Glomerular visceral epithelial cell (primary cell): Measurements from ENCODE around the gene OTUD7B.
"Not testable (repeated sequence)": the region's sequence is repeated elsewhere in the genome, so short reads cannot be mapped to it uniquely, and the experiment has no call there.

ENCODE experiments used
- DNase-seq: peaks from one replicate; pipeline ENCODE4 v3.0.0-alpha.2; 2016; ENCODE audit errors: extremely low spot score

The OTUD7B gene

DNA sequence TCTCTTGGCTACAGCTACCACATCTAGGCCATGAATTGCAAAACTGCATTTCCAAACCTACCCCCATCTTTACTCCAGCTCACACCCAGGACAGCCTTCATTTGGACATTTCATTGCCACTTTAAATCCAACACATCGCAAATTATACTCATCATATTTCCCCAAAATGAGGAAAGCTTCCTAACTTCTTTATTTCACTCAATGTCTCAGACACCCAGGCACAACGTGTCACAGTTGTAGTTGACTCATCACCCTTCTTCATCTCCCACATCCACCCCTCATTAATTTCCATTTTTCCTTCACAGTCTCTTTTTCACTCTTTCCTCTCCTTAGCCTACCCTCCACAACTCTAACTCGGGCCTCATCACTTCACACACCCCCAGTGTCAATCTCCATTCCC, 6.7 kb downstream of the OTUD7B start:
- no peak for DNase-seq

DNA sequence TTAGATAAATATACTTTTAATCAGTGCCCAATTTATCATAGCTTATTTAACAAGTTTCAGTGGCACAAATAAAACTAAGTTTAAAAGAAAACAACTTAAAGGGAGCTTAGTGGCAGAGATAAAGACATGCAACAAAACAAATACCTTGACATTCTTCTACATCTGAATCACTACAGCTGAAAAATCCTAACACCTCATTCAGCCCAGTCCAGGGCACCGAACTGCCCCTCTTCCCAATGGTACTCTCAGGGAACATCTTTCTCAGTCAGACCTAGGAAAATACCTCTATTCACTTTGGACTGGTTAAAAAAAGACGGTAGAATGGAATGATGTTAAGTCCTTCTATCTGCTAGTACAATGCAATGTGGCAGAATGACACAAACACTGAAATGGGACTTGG, 8.3 kb downstream of the OTUD7B start:
- no peak for DNase-seq

DNA sequence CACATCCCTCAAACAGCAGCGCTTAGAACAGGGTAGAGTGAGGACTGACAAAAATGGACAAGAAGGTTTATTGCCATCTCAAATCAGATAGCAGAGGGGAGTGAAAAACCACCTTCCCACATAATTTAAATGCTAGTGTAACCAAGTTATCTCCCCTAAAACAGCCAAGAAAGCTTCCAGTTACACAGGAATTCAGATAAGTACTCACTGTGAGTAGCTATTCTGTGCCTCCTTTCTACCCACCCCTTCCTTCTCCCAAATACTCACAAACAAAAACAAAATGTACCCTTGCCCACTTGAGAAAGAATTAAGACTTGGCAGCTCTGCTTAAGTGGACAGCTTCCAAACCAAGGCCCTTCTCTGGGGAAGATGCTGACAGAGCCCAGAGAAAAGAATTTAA, 9.1 kb downstream of the OTUD7B start:
- DNase-seq: no peak

DNA sequence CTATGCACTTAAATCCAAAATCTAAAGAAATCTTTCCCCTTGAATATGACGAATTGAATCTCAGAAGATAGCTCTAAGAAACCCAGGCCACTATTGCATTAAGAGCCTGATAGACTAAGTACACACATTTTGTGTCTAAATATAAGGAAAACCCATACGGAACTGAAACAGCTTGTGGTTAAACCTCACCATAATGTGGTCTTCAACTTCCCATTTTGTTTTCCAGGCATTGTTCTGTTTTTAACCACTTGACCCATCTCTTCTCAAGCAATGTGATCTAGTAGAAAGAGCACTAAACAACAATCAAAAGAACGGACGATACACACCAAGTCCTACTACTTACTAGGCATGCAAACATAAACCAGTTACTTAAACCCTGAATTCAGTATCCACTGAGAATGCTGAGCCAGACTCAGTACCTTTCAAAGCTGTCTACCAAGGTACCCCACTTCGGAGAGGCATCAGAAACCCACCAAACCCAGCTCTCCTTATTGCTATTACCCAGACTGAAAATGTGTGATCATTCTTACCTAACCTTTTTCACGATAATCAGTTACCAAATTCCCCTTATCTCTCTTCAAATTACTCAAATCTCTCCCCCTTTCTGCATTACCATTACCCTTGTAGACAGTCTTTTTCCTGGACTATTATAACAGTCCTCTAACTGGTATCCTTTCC, 12.8 kb downstream of the OTUD7B start:
- DNase-seq: no peak

DNA sequence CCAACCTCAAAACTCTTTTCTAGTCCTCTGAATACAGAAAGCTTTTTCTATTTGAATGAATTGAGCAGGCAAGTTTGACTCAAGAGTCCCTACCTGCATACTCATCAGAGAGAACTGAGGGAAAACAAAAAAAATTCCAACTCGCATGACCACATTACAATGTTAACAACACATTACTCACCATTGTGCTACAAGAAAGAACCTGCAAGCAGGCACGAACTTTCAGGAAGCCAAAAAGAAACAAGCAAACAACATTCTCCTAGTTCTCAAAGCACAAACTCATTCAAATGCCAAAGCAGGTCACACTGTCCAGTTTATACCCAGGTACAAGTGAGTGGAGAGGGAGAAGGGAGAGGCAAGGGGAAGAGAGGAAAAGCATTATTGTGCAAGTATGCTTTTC, 14.6 kb downstream of the OTUD7B start:
- DNase-seq: peak; percentile 37

DNA sequence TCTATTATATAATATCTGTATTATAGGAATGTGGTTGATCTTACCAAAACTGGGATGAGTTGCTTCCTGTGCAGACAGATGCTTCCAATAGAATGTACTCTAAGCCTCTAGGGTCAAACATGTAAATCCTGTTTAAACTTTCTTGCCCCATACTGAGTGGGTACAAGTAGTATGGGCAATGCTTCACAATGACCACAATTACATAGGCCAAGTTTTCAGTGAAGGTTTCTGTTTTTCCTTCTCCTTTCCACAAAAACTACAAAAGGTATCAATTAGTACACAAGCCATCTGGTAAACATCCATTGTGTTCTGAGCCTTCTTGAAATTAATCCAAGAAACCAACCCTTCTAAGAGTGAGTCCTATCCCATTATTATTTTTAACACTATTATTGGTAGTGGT, 16.8 kb downstream of the OTUD7B start:
- DNase-seq: no peak

DNA sequence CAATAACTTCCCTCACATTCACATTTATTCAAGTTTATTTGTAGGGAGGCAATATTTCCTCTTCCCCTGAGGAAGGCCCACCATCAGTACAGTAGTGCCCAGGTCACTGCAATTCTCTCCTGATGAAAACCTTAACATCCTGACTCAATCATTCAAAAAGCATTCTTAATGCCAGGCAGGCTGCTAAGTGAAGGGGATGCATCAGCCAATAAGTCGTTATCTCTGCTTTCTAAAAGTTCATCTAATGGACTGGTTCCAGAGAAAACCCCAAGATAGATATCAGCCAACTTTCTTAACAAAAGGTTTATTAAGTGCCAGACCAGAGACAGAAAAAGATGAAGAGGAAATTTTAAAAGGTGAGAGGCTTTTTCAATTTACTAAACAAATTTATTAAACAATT, 17.3 kb downstream of the OTUD7B start:
- DNase-seq: no peak

DNA sequence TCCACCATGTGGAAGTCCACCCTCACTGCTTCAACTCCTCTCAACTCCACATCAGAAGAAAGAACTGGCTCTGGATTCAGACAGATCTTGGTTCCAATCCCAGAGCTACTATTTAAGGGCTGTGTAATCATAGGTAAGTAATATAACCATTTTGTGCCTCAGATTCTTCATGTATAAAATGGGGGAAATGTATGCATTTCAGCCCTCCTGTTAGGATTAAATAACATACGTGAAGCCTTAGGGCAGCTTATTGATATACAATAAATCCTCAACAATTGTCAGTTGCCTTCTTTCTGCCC, 23.3 kb downstream of the OTUD7B start:
- DNase-seq: no peak

DNA sequence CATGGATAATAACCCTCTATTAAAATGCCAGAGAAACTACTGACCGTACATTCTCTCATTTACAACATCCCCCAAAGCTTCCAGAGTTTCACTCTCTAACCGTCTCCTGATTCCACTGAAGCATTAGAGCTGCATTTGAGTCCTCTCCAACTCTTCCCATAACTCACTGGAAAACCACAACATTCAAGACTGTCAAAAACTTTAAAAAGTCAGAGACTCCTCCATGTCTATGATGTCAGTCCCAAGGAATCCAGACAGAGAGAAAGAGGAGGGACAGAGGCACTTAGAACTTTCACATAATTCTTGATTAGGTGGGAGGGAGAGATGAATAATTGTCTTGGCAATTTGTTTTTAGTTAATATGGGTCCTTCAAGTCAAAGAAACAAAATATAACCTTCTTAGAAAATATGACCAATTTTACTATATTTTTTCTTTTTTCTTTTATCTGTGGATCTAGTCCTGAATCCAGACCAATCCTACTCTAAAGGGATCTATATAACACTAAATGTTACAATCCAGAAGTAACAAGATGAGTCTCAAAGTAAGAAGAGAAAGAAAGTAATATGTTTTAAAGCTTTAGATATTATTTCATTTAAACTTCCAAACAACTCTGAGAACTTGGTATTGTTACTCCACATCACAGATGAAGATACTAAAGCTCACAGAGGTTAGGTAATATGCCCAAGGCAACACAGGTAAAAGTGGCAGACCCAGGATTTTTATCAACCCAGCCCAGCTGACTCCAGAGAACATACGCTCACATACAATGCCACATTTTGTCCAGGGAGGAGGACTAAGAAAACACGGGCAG, 23.8 kb downstream of the OTUD7B start:
- peak; percentile 82 for DNase-seq

DNA sequence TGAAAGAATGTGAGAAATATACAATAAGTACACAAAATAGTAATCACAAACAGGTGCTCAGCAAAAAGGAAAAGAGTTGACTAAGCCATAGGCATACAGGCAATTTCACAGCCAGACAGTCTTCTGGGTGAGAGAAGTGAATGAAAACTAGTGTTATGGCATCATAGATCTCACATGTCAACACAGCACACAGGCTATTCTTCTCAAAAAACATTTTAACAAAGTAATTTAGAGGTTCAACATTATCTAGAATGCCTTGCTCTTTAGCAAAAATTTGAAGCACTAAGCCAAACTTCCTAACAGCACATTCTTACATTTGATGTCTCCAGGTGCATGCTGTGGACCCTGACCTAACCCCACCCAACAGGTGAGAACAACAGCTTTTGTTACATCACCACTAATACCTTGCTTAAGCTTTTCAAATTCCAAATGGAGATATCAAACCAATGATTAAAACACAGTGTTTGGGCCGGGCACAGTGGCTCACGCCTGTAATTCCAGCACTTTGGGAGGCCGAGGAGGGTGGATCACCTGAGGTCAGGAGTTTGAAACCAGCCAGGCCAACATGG, 30.5 kb downstream of the OTUD7B start:
- no peak for DNase-seq

DNA sequence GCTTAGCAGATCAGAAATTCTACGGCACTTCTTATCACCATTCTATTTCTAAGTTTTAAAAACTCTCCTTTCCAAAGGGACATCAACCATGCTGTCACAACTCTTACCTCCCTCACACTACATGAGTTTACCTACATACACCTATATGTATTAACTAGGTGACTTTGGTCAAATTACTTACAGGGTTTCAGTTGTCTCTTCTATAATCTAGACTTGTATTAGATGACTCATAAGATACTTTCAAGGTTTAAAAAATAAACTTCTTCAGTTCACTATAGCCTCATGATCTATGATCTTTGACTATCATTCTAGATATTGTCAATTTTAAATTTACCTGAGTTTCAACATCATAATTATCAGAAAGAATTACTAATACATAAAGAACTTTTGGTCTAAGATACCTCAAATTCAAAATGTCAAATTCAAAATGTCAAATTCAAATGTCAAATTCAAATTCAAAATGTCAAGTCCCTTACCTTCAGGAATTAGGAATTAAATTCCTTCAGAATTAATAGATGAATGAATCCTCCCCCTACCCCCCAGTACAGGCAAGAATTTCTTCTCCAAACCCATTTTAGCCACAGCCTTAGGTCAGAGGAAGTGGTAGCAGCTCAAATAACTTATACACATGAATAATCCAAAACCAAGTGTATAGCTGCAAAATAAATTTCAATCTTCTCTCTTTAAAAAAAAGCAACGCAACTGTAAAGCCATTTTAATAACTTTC, 31.1 kb downstream of the OTUD7B start:
- DNase-seq: peak; percentile 25

DNA sequence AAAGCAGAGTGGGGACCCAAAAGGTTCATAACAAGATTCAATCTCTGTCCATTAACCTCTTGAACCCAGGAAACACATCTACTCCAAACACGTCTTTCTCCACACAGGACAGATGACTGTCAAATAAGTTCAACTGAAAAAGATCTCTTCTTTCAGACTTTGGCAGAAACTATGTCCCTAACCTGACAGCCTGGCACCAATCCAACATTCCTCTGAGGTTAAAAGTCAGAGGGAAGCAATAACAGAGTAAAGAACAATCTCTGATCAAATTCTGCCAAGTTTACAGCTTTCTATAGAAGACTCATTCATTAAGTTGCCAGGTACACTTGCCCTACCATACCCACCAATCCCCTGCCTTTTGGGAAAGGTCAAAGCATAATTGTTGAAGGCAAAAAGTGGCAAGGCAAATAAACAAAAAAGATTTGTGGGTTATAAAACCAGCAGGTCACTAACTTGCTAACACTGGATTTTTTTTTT, 31.9 kb downstream of the OTUD7B start:
- peak; percentile 65 for DNase-seq

DNA sequence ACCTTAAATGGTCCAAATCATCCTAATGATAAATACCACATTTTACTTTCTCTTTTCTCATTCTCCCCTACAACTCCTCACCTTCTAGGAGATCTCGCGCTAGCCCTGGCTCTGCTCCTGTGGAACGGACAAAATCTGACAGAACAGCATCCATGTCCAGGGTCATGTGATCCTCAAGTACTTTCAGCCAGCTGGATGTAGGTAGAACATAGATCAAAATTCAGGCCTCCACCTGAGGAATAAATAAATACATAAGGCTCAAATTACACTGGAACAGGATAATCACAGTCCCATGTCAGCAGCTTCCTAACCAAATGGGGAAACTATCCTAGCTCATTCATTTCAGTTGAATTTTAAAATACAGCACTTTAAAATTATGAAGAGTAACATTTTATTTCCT, 33.2 kb downstream of the OTUD7B start:
- DNase-seq: no peak

DNA sequence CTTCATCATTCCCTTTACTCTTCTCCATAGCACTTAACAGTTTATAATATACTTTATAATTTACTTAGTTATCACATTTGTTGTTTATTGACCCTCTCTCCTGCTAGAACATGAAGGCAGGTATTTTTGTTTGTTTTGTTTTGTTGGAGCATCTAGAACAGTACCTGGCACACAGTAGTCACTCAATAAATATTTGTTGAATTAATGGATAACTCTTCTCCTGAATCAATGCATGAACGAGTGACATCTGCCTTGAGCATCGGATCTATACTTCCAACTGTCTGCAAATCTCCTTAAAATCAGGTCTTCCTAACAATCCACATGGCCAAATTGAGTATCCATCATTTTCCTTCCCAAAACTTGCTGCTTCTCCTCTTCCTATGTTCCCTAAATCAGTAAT, 38.0 kb downstream of the OTUD7B start:
- DNase-seq: no peak

DNA sequence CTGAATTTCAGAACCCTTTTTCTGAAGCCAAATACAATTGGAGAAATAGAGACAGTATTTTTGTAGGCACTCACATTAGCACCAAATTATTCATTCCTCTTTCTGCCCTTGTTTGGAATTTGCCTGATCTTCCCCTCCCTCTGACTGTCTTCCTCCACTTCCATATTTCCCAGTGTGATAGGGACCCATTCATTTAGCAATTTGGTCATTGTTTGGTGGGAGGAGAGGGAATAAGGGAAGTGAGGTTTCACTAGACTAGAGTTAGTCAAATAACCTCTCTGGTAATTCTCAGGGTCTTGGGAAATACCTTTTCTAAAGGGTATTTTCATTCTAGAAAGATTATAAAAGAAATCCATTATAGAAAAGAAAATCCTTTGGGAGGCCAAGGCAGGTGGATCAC, 42.9 kb downstream of the OTUD7B start:
- DNase-seq: no peak

DNA sequence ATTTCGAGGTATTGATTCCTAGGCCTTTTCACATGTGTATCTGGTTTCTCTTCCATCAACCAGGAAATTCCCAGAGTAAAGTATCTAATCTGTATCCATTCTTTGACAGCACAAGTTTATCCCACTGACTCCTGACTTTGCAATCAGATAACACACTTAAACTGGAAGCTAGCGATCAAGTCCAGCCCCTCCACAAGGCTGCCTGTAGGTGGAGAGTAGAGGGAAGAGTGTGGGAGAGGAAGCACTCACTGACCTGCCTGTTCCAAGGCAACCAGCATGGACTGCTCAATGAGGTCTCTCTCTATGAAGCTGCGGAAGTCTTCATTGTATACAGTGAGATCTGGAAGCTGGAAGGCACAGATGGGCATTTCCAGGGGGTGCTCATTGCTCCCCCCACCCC, 43.5 kb downstream of the OTUD7B start:
- no peak for DNase-seq

DNA sequence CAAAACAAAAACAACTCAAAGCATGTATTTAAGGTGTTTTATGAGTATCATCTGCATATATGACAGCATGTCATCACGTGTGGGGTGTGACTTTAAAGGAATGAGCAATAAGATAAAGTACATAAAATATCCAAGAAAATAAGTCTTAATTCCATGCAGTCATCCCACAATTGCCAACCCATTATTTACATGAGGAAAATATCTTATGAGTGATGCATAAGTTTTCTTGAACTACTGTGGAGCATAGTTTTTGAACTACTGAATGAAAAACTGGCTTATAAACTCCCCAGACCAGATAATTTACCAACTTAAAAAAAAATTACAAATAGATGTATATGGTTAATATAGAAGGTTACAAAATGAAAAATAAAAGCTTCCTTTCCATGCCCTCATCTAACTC, 44.1 kb downstream of the OTUD7B start:
- DNase-seq: no peak

DNA sequence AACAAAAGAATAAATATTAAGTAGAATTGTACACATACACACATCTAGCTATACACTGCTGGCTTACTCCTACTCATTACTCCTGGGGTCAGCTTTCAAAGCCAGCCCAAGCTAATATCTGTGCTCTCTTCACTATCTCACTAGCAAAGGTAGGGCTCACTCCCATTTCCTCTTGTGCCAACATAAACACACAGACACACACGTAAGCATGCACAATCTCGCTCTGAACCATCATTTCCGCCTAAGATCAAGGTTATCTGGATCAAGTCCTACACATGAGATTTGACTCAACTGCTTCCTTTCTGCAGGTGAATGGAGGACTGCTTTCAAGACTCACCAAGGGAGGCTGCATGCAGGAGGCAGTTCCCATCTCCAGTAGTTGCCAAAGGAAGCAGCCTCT, 45.1 kb downstream of the OTUD7B start:
- no peak for DNase-seq

DNA sequence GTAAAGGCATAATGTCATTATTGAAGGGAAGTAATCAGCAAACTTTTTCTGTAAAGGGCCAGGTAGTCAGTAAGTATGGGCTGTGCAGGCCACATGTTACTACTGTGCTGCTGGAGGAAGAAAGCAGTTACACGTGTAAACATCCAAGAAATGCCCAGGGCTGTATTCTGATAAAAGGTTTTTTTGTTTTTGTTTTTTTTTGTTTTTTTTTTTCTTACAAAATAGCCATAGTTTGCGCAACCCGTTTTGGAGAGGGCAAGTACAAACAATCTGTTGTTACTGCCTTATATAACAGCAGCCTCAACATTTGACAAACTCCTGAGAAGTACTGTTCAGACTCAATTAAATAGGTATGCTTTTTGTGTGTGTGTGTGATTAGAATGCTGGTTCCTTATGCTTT, 47.2 kb downstream of the OTUD7B start:
- DNase-seq: no peak

DNA sequence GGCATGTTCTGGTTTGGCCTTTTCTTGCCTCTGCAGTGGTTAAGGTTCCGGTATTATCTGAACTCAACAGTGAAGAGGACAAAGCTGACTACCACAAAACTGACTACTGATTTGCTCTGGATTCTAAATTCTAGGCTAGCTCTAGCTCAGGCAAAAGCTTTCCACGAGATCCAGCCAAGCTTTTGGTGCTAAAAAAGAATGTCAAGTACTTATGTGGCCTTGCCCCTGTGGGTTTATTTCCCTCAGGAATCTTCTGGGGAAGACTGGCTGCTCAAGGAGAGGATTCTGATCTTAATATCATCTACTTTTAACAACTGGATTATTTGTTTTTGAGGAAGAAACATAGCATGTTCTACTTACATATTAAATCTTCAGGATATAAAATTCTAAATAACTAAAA, 47.8 kb downstream of the OTUD7B start:
- DNase-seq: no peak

DNA sequence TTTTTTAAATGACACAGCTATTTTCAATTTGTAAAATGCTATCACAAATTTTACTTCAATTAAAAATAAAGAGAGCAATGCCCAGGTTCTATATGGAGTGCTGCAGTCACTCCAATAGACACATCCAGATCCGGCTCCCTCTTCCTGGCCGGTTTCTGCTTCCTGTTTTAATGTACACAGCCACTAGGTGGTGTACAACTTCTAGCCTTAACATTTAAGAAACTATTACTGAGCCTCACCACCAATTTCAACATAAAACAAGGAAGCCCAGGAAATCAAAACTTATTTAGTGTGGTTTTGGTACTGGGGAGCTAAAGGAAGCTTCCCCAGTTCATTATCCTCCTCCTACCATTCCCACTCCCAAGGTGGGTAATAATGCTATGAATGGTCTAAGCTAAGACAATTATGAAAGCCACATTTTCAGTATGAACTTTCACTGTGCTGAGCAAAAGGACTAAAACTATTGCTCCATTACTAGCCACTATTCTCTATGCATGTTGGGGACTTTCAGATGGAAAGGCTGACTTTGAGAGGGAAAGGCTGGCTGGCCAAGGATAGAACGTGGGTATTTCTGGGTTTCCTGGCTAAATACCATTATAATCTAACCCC, 48.4 kb downstream of the OTUD7B start:
- DNase-seq: peak; percentile 80

DNA sequence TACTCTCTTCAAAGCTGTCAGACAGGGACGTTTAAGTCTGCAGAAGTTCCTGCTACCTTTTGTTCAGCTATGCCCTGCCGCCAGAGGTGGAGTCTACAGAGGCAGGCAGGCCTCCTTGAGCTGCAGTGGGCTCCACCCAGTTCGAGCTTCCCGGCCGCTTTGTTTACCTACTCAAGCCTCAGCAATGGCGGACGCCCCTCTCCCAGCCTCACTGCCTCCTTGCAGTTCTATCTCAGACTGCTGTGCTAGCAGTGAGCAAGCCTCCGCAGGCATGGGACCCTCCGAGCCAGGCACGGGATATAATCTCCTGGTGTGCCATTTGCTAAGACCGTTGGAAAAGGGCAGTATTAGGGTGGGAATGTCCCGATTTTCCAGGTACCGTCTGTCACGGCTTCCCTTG, 53.0 kb downstream of the OTUD7B start:
- not testable (repeated sequence) for DNase-seq
